Muscle layer of duodenum (tissue), 2 donors: ENCODE measurements around the gene OR4X1.
A peak's percentile ranks its signal among the peaks of the same experiment; 100 is the strongest.
"Not testable (repeated sequence)": the region's sequence is repeated elsewhere in the genome, so short reads cannot be mapped to it uniquely, and the experiment has no call there.

Source experiments
- H3K27ac ChIP-seq: one replicate; pipeline ENCODE4 v1.7.0; 2013; ENCODE audit warnings: mild to moderate bottlenecking, low read length
- H3K27me3 ChIP-seq: one replicate; pipeline ENCODE4 v1.7.0; 2013; ENCODE audit warnings: low read depth, mild to moderate bottlenecking, control low read depth, low read length
- H3K36me3 ChIP-seq, 2 donors: one replicate each; pipeline ENCODE4 v1.7.0; 2013; ENCODE audit warnings: low read length in 2 of 2, control low read depth in 1 of 2, mild to moderate bottlenecking in 1 of 2; ENCODE audit not compliant: insufficient read depth in 2 of 2, control insufficient read depth in 1 of 2
- H3K4me1 ChIP-seq, 2 donors: one replicate each; pipeline ENCODE4 v1.7.0; 2013; ENCODE audit warnings: low read length in 2 of 2, mild to moderate bottlenecking in 2 of 2, control low read depth in 1 of 2, moderate library complexity in 1 of 2; ENCODE audit not compliant: insufficient read depth in 2 of 2, control insufficient read depth in 1 of 2
- H3K4me3 ChIP-seq, 2 donors: one replicate each; pipeline ENCODE4 v1.7.0; 2013; ENCODE audit warnings: low read length in 2 of 2, low read depth in 1 of 2, mild to moderate bottlenecking in 1 of 2
- H3K9me3 ChIP-seq, 2 donors: one replicate each; pipeline ENCODE4 v1.7.0; 2013; ENCODE audit warnings: low read length in 2 of 2, control low read depth in 1 of 2, mild to moderate bottlenecking in 1 of 2; ENCODE audit not compliant: control insufficient read depth in 1 of 2
- donor health status: healthy.

Gene OR4X1

GRCh38 chr11:48263423-48263911 lies at the start of gene OR4X1:
OR4X1 (plus strand) TSS chr11:48263861; CDS start chr11:48263861, 0 bp downstream.
- Histone ChIP-seq H3K36me3 (no peaks in the 10 kb centered on the region), H3K4me3 (no peak within 1 kb of the TSS), H3K27me3 (no peaks in the 10 kb centered on the region)

GRCh38 chr11:48216510-48216909 lies 47.2 kb upstream of the OR4X1 start, which contains the start of gene OR4B1:
OR4B1 (plus strand) TSS chr11:48216810; CDS start chr11:48216810, 0 bp downstream.
- H3K27me3 ChIP-seq = no peaks in the 10 kb centered on the region
- H3K27ac ChIP-seq = no peak within 1 kb of the TSS
- no peaks in the 10 kb centered on the region for H3K9me3 ChIP-seq
- no peaks in the 10 kb centered on the region for H3K36me3 ChIP-seq
- no peaks in the 10 kb centered on the region for H3K4me1 ChIP-seq
- no peak within 1 kb of the TSS for H3K4me3 ChIP-seq

More at GRCh38 chr11:48263423-48263911, at the start of gene OR4X1:
- H3K27ac ChIP-seq = no peak within 1 kb of the TSS
- no peaks in the 10 kb centered on the region for H3K4me1 ChIP-seq
- H3K9me3 ChIP-seq = no peaks in the 10 kb centered on the region

GRCh38 chr11:48228761-48229160 lies 34.9 kb upstream of the OR4X1 start:
- Histone ChIP-seq H3K27me3 (no peaks in the 10 kb centered on the region), H3K27ac (no peak overlapping the region), H3K4me3 (peak overlapping the region in 1 of 2 donors; percentile 19), H3K9me3 (peaks cover 0 to 8% of the 10 kb centered on the region in 2 donors), H3K36me3 (no peaks in the 10 kb centered on the region), H3K4me1 (no peaks in the 10 kb centered on the region)

GRCh38 chr11:48230057-48230456 lies 33.6 kb upstream of the OR4X1 start:
- H3K36me3 ChIP-seq, H3K27me3 ChIP-seq, H3K9me3 ChIP-seq, H3K4me3 ChIP-seq, H3K27ac ChIP-seq, H3K4me1 ChIP-seq: not testable (repeated sequence)

- Histone ChIP-seq H3K27me3 (no peaks in the 10 kb centered on the region), H3K36me3 (no peaks in the 10 kb centered on the region), H3K4me1 (no peaks in the 10 kb centered on the region), H3K27ac (no peak overlapping the region), H3K4me3 (no peak overlapping the region), H3K9me3 (peaks cover 0 to 4% of the 10 kb centered on the region in 2 donors)
Observed at GRCh38 chr11:48237727-48238126, 25.9 kb upstream of the OR4X1 start.

GRCh38 chr11:48242501-48242900 lies 21.2 kb upstream of the OR4X1 start:
- no peaks in the 10 kb centered on the region for H3K4me1 ChIP-seq
- H3K4me3 ChIP-seq = no peak overlapping the region
- no peak overlapping the region for H3K27ac ChIP-seq
- H3K27me3 ChIP-seq = no peaks in the 10 kb centered on the region
- H3K9me3 ChIP-seq = peaks cover 0 to 9% of the 10 kb centered on the region in 2 donors
- H3K36me3 ChIP-seq = no peaks in the 10 kb centered on the region

- H3K27ac ChIP-seq = no peak within 1 kb of the TSS
- no peaks in the 10 kb centered on the region for H3K27me3 ChIP-seq
- no peaks in the 10 kb centered on the region for H3K4me1 ChIP-seq
- H3K36me3 ChIP-seq = no peaks in the 10 kb centered on the region
- peaks cover 0 to 15% of the 10 kb centered on the region in 2 donors for H3K9me3 ChIP-seq
- no peak within 1 kb of the TSS for H3K4me3 ChIP-seq
Observed at GRCh38 chr11:48244804-48245203, 18.9 kb upstream of the OR4X1 start, which contains the start of gene OR4X2. OR4X2 (plus strand) TSS chr11:48245104; CDS start chr11:48245104, 0 bp downstream.

GRCh38 chr11:48248902-48249301 lies 14.8 kb upstream of the OR4X1 start:
- Histone ChIP-seq H3K9me3 (peaks cover 0 to 18% of the 10 kb centered on the region in 2 donors), H3K27me3 (no peaks in the 10 kb centered on the region), H3K4me3 (no peak overlapping the region), H3K27ac (no peak overlapping the region), H3K4me1 (no peaks in the 10 kb centered on the region), H3K36me3 (no peaks in the 10 kb centered on the region)

GRCh38 chr11:48261600-48261999 lies 2.1 kb upstream of the OR4X1 start:
- Histone ChIP-seq H3K4me1 (no peaks in the 10 kb centered on the region), H3K36me3 (no peaks in the 10 kb centered on the region), H3K27me3 (no peaks in the 10 kb centered on the region), H3K27ac (no peak overlapping the region), H3K4me3 (no peak overlapping the region), H3K9me3 (no peaks in the 10 kb centered on the region)

GRCh38 chr11:48270621-48271020 lies 7.0 kb downstream of the OR4X1 start:
- no peaks in the 10 kb centered on the region for H3K9me3 ChIP-seq
- no peaks in the 10 kb centered on the region for H3K27me3 ChIP-seq
- H3K27ac ChIP-seq = no peak overlapping the region
- H3K4me3 ChIP-seq = no peak overlapping the region
- no peaks in the 10 kb centered on the region for H3K4me1 ChIP-seq
- H3K36me3 ChIP-seq = no peaks in the 10 kb centered on the region

- Histone ChIP-seq H3K27ac (no peak overlapping the region), H3K36me3 (no peaks in the 10 kb centered on the region), H3K27me3 (no peaks in the 10 kb centered on the region), H3K4me3 (no peak overlapping the region), H3K4me1 (no peaks in the 10 kb centered on the region), H3K9me3 (no peaks in the 10 kb centered on the region)
Observed at GRCh38 chr11:48272606-48273005, 8.9 kb downstream of the OR4X1 start.

- Histone ChIP-seq H3K9me3 (no peaks in the 10 kb centered on the region), H3K27ac (no peak within 1 kb of the TSS), H3K4me3 (no peak within 1 kb of the TSS), H3K4me1 (no peaks in the 10 kb centered on the region), H3K36me3 (no peaks in the 10 kb centered on the region), H3K27me3 (no peaks in the 10 kb centered on the region)
Observed at GRCh38 chr11:48305923-48306322, 42.3 kb downstream of the OR4X1 start, which contains the start of gene OR4S1. OR4S1 (plus strand) TSS chr11:48306223; CDS start chr11:48306223, 0 bp downstream.
